Activated CD4-positive, alpha-beta T cell treated with anti-CD3 and anti-CD28 coated beads, Interleukin-2, amount 50 U/mL, for 24 hours (primary cell): ENCODE measurements around the gene EFCAB8.
A peak's percentile ranks its signal among the peaks of the same experiment; 100 is the strongest.
"Not testable (repeated sequence)": the region's sequence is repeated elsewhere in the genome, so short reads cannot be mapped to it uniquely, and the experiment has no call there.

Source experiments
- DNase-seq, 2 donors: peaks; one replicate each; pipeline ENCODE4 v3.0.0-alpha.2; 2020; ENCODE audit warnings: low read depth in 1 of 2, low spot score in 1 of 2

Gene EFCAB8

GRCh38 chr20:32970973-32971300 lies 112.2 kb downstream of the EFCAB8 start:
- DNase-seq = no peak

- DNase-seq = no peak
These were observed 113.0 kb downstream of the EFCAB8 start for GRCh38 chr20:32971703-32972161.

- DNase-seq = peak; percentile 46 to 81
These were observed 113.7 kb downstream of the EFCAB8 start for GRCh38 chr20:32972181-32973076.

- no peak for DNase-seq
These were observed 114.5 kb downstream of the EFCAB8 start for GRCh38 chr20:32973077-32973717.

GRCh38 chr20:32974204-32975064 lies 115.7 kb downstream of the EFCAB8 start:
- not testable (repeated sequence) for DNase-seq

GRCh38 chr20:32975121-32975520 lies 116.4 kb downstream of the EFCAB8 start:
- DNase-seq = not testable (repeated sequence)

- no peak for DNase-seq
These were observed 117.3 kb downstream of the EFCAB8 start for GRCh38 chr20:32975698-32976674.

GRCh38 chr20:32976746-32977145 lies 118.0 kb downstream of the EFCAB8 start:
- no peak for DNase-seq

- no peak for DNase-seq
These were observed 118.7 kb downstream of the EFCAB8 start for GRCh38 chr20:32977281-32978008.

GRCh38 chr20:32978009-32978335 lies 119.2 kb downstream of the EFCAB8 start:
- no peak for DNase-seq

GRCh38 chr20:32979201-32979998 lies 120.7 kb downstream of the EFCAB8 start:
- no peak for DNase-seq

GRCh38 chr20:32980131-32980941 lies 121.6 kb downstream of the EFCAB8 start:
- DNase-seq = no peak

- DNase-seq = no peak
These were observed 122.3 kb downstream of the EFCAB8 start for GRCh38 chr20:32980990-32981389.

GRCh38 chr20:32982617-32983458 lies 124.1 kb downstream of the EFCAB8 start:
- no peak for DNase-seq

GRCh38 chr20:32983459-32984112 lies 124.9 kb downstream of the EFCAB8 start:
- no peak for DNase-seq

- DNase-seq = no peak
These were observed 125.5 kb downstream of the EFCAB8 start for GRCh38 chr20:32984196-32984595.
